Mononuclear cell (primary cell): ENCODE results near the gene GNA14. TPM values are rescaled to one million over a fixed set of nuclear protein-coding genes. Genes with fewer than 3 reads are reported as not detected.

Experiments used
- H3K27me3 ChIP-seq: 2 replicates; pipeline ENCODE4 v1.6.0; 2011; ENCODE audit warnings: low read length, control low read depth; ENCODE audit not compliant: insufficient read depth
- H3K4me1 ChIP-seq: 2 replicates; pipeline ENCODE4 v1.5.1; 2011; ENCODE audit warnings: mild to moderate bottlenecking, low read length, control low read depth; ENCODE audit not compliant: insufficient read depth
- H3K4me3 ChIP-seq: 2 replicates; pipeline ENCODE4 v1.5.1; 2011; ENCODE audit warnings: mild to moderate bottlenecking, low read length, moderate library complexity
- H3K9me3 ChIP-seq: 2 replicates; pipeline ENCODE4 v1.5.1; 2011; ENCODE audit warnings: low read depth, mild to moderate bottlenecking, control low read depth, low read length
- total RNA-seq: library from RNA; depleted of rRNA; stranded (reverse); fragments of >200 nt; gene quantifications from one replicate; pipeline ENCODE4 v1.2.3, GENCODE V29; 2012

The GNA14 gene
- total RNA-seq, 1 donor: not detected

GRCh38 chr9:77375956-77376532, 272.1 kb downstream of the GNA14 start:
- H3K27me3 ChIP-seq: no peaks in the 10 kb centered on the region
- H3K4me1 ChIP-seq: no peaks in the 10 kb centered on the region
- H3K9me3 ChIP-seq: no peaks in the 10 kb centered on the region
- no peak overlapping the region for H3K4me3 ChIP-seq

- H3K4me3 ChIP-seq: no peak overlapping the region
- no peaks in the 10 kb centered on the region for H3K9me3 ChIP-seq
- H3K27me3 ChIP-seq: no peaks in the 10 kb centered on the region
- no peaks in the 10 kb centered on the region for H3K4me1 ChIP-seq
These were observed 273.9 kb downstream of the GNA14 start for GRCh38 chr9:77374266-77374665.
